HUDEP-2 (cell line): ENCODE results near the gene KCNIP3.
"Not testable (repeated sequence)": the region's sequence is repeated elsewhere in the genome, so short reads cannot be mapped to it uniquely, and the experiment has no call there.

Source experiments
- DNase-seq, 76 experiments: peaks; one replicate each; lab custom pipeline; 2025; ENCODE audit not compliant: unreplicated experiment in 76 of 76; lab: John Stamatoyannopoulos, UW

KCNIP3 gene

DNA sequence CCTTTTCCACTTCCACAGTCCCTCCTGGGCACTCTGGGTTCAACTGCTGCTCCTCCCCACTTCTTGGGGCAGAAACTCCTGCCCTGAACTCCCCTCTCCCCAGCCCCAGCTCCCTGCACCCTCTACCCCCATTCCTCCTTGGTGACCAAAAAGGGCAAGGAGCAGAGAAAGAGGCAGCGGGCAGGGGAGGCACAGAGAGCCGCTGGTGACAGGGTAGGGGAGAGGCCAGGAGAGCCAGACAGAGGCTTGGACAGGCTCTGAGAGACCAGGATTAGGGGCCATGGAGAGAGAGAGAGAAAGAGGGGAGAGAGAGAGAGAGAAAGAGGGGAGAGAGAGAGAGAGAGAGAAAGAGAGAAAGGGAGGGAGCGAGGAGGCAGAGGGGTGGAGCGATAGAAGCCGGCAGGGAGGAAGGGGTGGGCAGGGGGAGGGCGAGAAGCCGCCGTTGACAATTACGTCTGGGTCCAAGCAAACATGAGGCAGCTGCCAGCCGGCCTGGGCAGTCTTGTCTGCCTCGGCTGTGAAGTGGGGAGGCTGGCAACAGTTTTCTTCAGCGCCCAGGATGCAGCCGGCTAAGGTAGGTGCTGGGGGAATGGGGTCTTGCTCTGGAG is at the start of gene KCNIP3:
Gene KCNIP3, plus strand, starts transcription at position 468 of the 608 bp plus-strand sequence. Its CDS starts 92 bp downstream, at position 560.
- no peak for DNase-seq

DNA sequence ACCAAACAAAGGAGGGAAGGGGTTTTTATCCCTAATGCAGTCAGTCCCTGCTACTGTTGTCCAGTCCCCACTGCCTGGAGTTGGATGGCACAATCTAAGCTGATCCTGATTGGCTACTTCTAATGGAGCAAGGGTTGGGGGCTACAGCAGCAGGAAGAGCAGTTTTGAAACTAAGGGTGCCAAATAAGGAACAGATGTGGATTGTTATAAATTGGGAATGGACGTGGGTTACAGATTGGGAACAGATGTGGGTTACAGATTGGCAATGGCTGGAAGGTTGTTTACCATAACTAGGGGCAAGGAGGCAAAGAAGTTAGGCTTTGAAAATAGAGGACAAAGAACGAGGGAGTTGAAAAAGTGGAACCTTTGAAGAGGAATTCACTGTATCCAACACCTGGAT is 38.9 kb upstream of the KCNIP3 start:
- DNase-seq = no peak

DNA sequence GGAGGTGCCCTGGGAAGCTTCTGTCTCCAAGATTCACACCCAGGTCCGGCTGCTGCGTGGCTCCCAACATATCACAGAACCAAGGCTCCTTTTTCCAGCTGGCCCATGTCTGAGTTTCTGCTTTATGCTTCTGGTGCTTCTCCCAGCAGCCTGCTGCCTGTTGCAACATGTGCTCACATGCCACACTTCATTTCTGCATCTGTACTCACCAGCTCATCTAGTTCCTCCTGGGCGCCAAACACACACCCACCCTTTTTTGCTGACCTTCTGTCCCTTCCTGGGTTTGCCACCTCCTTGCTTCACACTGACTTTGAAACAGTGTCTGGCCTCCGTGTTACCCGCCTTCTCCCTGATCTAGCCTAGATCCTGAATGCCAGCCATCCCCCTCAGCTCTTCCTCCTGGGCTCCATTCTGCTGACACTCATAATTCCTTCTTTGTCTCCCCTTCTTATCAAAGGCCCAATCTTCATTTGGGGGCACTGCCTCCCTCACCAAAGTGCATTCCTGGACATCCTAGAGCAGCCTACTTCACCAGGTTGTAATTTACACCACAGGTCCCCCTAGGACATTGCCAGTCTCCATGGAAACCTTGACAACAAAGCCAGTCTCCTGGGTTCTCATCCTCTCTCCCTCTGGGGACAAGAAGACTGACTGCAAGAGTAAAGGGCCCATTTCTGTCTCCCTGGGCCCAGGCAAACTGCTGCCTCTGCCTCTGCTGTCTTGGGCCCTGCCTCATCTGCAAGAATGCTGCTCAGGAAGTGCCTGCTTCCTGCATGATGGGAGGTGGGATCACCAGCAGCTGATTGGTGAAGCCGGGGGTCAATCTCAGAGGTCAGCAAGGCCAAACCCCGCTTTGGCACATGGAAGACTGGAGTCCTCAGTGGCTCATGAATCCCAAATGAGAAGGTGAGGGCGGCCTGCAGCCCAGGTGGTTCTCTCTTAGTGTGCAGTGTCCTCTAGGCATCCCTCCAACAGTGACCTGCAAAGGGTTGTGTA is 36.8 kb upstream of the KCNIP3 start:
- no peak for DNase-seq

DNA sequence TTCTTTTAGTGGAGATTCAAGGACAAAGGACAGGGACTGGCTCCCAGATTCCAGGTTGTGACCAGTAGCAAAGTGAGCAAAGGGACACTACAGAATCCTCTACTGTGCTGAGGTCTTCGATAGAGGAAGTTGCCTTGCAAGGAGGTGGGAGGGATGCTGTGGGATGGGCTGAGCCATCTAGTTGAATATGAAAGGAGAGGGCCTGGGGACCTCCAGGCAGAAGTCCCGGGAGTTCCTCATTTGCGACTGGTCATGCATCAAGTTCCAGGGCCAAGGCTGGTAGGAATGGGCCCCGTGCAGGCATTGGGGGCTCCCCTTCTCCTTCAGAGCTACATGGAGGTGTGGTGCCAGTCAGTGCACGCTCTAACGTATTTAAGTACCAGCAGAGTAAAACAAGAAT is 35.5 kb upstream of the KCNIP3 start:
- no peak for DNase-seq

DNA sequence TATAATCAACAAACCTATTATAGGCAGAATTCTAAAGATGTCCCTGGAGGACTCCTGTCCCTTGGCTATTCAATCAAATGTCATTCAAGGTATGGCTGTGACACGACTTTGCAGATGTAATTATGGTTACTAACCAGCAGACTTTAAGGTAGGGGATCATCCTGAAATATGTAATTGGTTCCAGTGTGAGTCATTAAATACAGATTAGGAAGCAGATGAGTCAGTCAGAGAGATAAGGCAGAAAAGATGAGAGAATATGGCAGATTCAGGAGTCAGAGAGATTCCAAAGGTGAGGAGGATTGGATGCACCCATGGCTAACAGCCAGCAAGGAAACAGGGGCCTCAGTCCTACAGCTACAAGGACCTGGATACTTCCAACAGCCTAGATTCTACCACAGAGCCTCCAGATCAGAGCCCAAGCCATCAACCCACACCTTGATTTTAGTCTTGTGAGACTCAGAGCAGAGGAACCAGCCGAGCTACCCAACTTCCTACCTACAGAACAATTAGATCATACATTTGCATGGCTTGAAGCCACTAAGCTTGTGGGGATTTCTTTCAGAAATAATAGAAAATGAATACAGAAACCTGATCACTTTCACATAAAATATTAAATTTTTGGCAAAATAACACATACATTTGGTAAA is 34.1 kb upstream of the KCNIP3 start:
- no peak for DNase-seq

DNA sequence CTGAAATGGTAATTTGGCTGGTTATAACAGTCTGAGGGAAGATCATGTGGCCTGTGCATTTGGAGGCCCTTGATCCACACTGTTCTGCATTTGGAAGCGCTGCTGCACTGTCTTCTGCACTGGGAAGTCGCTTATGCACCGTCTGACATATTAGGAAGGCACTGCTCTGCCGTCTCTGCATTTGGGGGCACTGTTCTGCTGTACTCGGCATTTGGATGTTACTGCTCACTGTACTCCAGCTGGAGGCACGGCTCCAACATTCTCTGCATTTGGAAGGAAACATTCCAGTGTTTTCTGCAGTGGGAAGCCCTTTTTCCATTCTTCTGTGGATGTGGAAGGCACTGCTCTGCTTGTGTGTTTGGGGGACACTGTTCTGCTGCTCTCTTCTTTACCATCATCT is 32.5 kb upstream of the KCNIP3 start:
- no peak for DNase-seq

DNA sequence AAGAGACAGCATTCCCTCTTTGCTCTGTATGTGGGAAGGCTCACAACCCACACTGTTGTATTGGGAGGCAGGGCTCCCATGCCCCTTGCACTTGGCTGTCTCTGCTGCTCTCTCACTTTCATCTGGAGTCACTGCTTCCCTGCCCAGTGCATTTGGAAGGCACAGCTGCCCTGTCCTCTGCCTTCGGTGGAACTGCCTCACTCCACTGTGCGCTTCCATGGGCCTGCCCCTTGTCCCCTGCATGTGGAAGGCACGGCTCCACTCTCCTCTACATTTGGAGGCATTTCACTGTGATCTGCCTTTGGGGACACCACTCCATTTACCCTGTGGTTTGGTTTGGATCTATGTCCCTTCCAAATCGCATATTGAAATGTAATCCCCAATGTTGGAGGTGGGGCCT is 32.0 kb upstream of the KCNIP3 start:
- no peak for DNase-seq

DNA sequence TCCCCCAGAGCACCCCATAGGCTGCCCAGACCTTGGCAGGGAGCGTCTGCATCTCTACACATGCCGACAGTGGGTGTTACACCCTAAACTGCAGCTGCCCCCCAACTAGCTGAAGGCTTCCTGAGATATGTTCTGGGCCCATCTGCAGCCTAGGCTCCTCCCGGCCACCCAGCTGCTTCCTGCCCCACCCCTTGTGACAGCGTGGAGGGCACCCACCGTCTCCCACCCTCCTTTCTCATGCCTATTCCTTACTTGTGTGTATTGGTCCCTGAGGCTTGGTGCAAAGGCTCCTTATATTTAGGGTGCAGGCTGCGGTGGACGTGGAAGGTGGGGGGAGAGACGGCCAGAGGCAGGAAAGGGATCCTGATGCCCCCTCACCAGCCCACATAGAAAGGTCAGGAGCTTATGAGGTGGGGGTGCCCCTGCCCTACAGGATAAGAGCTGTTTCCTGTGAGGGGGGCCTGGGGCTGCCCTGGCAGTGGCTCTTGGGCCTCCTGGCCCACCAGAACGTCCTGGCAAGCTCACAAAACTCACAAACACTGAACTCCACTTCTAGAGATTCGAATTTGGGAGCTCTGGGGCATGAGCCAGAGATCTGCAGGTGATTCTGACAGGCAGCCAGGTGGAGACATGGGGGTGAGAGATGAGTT is 30.2 kb upstream of the KCNIP3 start:
- DNase-seq = no peak

DNA sequence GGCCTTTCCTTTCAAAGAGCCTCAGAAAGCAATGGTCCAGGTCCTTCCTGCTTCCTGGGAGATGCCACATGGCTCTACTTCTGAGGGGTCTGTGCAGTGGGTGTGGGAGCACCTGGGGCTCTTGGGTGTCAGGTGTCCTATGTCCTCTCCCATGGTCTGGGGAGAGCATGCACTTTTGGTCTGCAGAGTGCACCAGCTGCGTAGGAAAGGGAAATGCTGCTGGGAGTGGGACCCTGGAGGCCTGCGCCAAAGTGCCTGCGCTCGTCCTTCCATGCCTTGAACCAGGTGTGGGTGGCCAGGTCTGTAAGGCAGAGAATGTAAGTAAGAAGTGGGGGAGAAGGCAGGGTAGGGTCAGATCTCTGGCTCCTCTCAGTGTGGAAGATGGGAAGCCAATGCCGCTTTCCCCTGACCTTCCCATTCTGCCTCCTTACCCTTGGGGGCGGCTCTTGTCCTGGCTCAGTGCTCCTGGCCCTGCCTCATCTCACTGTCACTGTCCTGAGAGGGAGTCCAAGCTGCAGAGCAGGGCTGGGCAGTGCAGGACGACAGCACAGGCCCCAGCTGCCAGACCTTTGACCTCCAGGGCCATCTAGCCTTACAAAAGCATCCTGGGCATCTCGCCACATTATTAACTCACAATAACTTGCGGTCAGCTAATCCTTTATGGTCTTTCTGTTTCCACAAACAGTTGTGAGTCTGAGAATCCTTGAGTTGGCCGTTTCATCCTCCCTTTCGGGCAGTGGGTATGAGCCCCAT is 29.5 kb upstream of the KCNIP3 start:
- DNase-seq = no peak

DNA sequence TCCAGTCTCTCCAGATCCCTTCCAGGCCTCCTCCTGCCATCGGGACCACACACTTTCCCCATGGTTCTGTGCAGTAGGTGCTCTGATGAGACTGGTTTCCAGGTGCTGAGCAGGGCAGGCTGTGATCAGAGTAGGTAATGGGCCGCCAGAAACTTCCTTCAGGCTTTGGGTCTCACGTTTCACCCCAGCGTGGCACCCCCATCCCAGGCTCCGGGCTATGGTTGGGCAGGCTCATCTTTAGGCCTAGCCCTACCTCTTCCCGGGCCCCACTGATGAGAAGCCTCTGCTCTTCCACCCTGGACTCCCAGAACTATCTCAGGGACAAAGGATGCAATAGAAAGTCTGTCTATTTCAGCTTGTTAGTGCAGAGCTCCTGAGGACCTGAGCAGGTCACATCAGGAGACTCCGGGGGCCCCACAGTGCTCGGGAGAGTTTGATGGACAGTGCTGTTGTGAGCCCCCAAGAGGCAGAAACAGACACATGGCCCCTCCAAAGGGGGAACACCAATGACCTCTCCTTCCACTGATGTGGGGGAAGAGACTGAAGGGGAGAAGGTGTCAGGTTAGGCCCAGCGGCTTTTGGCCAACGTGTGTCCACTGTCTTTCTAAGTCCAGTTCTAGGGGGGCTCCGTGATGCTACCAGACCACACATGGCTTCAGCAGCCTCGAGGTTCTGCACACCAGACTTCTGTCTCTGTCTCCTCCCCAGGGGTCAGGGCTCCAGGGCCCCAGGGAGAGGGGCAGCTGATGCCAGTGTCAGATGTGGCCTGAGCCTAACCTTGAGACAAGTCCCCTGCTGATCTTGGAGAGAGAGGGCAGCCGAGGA is 28.7 kb upstream of the KCNIP3 start:
- no peak for DNase-seq

DNA sequence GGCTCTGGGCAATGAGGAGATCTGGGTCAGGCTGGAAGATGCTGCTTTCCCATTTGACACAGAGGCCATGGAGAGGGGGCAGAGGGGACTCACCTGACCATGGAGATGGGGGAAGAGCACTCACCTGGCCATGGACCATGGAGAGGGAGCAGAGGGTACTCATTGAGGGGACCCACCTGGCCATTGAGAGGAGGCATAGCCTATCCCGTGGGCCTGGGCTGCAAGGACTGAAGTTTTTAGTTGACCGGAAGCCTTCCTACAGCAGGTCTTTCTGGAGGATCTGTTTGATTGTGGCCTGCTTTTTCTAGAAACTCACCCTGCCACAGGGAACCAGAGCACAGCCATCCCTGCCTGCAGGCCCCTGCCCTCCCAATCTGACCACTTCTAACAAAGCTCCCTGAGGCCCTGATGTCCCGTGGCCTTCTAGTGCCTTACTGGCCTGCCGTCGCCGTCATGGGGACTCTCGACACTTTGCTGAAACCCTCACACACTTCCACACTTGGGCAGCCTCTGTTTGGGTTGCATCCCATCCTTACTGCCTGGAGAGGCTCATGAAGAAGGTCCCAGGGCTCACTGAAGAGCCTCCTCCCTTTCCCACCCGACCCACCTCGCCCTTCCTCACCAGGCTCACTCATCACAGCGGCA is 28.0 kb upstream of the KCNIP3 start:
- DNase-seq = no peak

DNA sequence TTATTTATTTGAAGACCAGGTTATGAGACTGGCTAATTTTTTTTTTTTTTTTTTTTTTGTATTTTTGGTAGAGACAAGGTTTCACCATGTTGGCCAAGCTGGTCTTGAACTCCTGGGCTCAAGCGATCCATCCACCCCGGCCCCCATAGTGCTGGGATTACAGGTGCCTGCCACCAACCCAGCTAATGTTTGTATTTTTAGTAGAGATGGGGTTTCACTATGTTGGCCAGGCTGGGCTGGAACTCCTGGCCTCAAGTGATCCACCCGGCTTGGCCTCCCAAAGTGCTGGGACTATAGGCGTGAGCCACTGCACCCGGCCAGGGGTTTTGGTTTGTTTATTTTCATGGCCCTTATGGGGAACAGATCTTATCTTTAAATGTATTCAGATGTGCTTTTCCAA is 27.4 kb upstream of the KCNIP3 start:
- DNase-seq = not testable (repeated sequence)

DNA sequence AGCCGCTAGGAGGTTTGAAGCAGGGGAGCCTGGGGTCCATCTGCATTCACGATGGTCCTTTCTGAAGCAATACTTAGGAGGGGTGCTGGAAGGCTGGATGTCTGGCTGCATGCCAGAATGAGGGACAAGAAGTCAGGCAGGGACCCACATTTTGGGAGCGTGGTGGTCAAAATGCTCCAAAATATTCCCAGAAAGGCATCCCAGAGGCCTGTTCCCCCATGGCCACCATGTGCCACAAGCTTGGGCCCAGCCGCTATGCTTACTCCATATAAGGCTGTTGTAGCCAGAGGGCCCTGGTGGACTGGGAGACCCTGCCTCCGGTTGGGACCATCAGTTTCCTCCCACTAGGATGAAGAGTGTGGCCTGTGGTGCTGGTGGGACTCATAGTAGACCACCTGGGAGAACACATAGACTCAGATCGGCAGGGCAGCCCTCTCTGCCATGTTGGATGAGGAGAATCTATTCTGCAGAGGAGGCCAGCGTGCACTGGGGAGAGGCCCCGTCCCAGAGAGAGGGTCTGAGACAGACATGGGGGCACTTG is 26.5 kb upstream of the KCNIP3 start:
- DNase-seq = no peak

DNA sequence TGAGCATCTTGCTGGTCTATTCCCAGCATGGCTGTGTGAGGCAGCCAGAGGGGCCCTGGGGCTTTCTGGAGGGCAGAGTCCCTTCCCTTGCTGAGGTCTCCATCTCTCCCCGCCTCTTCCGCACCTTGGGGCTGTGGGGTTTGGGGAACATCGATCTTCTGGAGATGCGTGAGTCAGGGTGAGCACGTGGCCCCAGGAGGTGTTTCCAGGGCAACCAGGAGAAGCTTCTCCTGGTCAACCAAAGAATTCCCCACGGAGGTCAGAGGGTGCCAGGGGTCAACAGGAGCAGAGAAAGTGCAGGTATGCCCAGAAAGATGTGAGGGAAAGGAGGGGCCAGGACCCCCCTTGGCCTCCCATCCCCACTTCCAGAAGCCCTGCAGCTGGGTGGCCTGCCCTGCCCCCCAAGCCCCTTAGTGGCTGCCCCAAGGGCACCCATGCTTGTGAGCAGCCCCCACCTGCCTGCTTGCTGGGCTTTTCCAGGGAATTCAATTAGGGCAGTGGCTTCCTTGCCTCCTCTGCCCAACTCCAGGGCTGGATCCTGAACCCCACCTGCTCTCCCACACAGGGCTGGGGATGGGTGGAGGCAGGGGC is 25.7 kb upstream of the KCNIP3 start:
- no peak for DNase-seq

DNA sequence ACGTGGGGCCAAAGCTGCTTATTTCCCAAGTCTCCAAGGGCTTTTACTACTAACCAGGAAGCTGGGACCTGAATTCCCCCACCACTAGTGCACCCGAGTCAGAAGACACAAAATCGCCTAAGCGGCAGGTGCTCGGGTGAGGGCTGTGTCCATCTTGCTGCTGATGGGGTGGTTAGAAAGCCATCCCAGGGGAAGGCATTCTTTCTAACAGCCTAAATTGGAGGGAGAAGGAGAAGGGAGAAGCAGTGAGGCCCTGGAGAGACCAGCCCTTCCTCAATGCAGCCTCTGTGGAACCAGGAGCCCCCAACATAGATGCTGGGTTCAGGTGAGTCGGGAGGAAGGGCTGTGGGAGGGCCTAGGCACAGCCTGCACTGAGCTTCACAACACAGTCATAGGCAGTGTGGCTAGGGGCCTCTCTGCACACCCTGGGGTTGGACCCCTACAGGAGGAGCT is 24.8 kb upstream of the KCNIP3 start:
- no peak for DNase-seq

DNA sequence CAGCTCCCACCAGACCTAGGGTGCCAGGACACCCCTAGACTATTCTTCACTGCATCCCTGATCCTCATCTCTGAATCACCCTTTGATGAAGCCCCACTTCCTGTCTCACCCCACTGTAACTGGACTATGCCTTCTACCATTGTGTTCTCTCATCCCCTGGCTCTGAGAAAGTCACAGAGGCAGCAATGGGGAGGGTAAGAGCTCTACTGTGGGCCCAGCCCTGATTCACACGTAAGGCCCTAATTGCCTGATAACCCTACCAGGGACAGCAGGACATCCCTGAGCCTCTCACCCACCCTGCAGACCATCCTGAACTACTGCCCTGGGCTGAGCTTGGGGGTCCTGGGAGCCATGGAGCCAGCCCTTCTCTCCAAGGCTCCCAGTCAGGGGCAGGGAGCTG is 24.4 kb upstream of the KCNIP3 start:
- DNase-seq = no peak

DNA sequence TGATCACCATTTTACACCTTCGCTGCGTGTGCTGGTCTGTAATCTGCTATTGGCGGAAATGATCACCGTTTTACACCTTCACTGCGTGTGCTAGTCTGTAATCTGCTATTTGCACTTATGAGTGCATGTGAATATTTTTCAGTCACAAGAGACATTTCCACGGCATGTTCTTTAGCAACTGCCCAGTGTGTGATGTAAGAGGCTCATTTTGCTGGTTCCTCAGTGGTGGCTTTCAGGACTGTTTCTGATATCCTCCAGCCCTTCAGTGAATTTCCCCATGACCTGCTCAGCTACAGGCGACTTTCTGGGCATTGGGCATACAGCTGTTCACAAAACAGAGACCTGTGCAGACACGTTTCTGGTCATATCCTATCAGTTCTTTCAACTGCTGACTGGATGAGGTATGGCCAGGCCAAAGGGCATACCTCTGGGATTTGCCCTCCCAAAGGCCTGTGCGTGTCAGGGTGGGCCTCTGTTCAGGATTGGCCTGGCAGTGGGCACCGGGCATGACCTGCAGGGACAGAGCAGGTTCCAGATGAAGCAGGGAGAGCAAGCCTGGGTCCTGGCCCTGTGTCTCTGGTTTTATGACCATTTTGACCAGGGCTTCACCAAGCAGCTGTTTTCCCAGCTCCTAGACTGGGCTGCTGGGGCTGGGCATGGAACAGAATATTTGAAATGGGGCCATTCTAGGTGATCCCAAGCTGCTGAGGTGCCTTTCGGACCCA is 23.4 kb upstream of the KCNIP3 start:
- DNase-seq = no peak
